Central memory CD4-positive, alpha-beta T cell (primary cell): Measurements from ENCODE around the gene NKX2-3.
A peak's percentile ranks its signal among the peaks of the same experiment; 100 is the strongest.

ENCODE experiments used
- DNase-seq: peaks from one replicate; pipeline ENCODE4 v3.0.0; 2022

Gene NKX2-3

DNA sequence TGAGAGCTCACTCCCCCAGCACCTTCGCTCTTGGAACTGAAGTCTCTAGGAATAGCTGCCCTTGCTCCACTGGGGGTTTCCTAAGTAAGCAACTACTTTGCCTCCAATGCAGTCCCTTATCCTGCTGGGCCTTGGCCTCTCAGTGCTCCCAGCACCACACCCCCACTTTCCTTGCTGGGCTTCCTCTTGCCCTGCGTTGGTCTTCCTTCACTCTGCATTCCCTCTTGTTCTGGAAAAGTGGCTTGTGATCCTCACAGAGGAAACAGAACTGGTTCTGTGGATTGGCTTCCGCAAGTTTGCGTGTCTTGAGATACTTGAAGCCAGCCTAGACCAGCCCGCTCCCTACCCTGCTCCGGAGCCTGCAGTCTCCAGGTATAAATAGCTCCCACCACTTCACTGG, 6.4 kb downstream of the NKX2-3 start:
- no peak for DNase-seq

GRCh38 chr10:99539820-99540219, 7.1 kb downstream of the NKX2-3 start:
- DNase-seq, result no peak

GRCh38 chr10:99540306-99540656, 7.5 kb downstream of the NKX2-3 start:
- no peak for DNase-seq

GRCh38 chr10:99540657-99541531, 8.2 kb downstream of the NKX2-3 start:
- no peak for DNase-seq

GRCh38 chr10:99544322-99544721, 11.6 kb downstream of the NKX2-3 start:
- no peak for DNase-seq

DNA sequence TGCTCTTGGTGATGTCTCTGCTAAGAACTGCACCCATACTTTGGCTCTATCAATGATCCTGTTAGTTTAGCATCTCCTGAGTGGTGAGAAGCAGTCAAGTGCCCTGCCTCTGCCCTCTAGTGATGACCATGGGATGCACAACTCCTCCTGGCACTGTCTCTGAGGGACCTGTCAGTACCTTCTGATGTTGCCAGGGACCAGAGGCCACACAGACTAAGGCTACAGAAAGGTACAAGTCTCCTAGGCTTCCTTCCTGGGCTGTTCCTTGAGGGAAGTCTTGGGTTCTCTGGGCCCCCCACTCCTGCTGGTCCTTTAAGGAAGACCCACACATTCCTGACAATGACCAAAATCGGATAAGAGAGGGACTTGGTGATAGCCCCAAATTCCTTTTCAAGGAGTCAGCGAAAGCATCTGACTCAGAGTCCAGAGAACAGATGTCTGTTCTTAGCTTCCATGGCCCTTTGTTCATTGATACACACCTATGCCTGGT, 15.3 kb downstream of the NKX2-3 start:
- no peak for DNase-seq

- no peak for DNase-seq
These were observed 18.4 kb downstream of the NKX2-3 start for GRCh38 chr10:99551158-99551557.

GRCh38 chr10:99551616-99552015, 18.9 kb downstream of the NKX2-3 start:
- no peak for DNase-seq

GRCh38 chr10:99555371-99555770, 22.6 kb downstream of the NKX2-3 start:
- no peak for DNase-seq

DNA sequence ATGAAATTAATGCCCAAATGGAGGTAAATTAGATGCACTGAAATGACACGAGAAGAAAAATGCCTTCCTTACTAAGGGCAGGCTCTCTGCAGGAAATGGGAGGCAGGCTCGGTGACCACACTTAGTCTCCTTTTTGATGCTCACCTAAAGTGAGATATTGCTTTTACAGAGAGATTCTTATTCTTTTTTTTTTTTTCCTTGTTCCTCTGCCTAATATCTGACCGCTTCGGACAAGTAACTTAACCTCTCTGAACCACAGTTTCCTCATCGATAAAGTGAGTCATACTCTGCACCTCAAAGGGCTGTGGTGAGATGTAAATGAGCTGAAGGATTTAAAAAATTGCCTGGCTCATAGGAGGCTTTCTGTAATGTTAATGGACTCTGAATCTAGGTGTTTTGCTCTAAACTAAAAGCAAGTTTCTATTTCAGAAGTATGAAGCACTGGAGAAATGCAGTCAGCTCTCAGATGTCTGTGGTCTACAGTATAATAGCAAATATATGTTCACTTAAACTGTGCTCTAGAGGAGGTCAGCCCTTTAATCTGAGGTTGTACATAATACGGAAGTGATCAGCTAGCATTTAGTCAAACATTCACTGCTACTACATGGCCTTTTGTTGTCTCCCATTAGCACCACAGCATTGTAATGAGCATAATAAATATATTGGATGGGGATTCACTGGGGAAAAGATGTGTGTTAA, 23.2 kb downstream of the NKX2-3 start:
- no peak for DNase-seq

DNA sequence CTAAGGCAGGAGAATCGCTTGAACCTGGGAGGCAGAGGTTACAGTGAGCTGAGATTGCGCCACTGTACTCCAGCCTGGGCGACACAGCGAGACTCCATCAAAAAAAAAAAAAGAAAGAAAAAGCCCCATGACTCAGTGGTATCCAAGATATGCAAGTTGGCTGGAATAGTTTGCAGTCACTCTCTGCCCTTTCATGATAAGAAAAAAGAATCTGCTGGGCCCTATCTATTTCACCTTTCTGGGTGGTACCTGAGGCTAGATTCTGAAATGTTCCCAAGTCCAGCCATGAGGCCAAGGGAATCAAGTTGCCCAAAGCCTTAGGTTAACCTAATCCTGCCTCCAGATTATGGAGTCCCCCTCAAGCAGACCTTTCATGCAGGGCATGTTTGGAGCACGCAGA, 24.3 kb downstream of the NKX2-3 start:
- DNase-seq, result no peak

GRCh38 chr10:99558708-99559107, 26.0 kb downstream of the NKX2-3 start:
- no peak for DNase-seq

DNA sequence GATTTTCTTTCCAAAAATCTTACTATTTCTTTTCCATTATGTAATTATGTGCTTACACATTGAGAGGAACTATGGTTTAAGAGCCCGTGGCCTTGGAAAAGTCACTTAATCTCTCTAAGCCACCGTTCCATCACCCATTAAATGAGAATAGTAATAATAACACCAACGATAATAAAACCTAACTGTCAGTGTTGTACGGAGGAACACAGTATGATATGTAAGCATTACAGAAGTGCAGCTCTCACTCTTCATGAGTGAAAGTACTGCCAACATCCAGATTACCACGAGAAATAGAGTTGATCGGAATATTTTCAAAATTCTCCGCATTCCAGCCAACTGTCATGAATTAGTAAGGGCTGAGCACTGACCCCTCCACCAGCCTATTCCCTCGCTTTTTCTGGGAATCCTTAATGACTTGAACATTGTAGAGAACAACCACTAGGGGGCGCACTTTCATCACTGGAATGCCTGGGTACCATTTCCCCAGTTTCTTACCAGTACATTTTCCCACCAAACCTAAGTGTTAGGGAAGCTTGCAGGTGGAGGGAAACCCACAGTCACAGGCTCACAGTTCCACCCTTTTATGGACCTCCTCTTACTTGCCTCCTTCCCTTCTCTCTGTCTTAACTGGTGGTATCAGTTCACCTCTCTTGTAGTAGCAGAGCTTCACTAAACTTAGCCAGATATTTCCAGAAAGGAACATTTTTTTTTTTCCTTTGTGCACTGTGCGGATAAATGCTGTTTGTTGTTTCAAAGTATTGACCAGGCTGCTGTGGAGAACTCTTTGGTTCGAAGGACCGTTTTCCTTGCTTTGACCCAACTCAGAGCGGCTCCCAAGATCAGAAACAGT, 27.8 kb downstream of the NKX2-3 start:
- peak; percentile 15 for DNase-seq

DNA sequence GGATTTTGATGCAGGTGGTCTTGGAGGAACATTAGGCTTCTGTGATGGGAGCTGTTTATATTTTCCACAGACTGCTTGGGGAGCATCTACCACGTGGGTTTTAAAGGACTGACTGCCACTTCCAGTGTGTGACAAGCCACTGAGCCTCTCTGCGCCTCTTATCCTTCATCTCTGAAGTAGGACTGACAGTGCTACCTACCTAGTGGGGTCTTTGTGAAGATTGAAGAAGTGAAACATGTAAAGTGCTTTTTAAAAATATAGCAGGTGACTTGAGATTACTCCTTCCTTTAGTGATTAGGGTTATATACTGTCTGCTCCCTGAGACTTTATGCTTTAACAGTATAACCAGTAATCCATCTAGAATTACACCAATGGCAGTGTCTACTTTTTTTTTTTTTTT, 29.9 kb downstream of the NKX2-3 start:
- DNase-seq, result no peak

- no peak for DNase-seq
These were observed 31.6 kb downstream of the NKX2-3 start for GRCh38 chr10:99564361-99564760.

GRCh38 chr10:99565166-99565565, 32.4 kb downstream of the NKX2-3 start:
- no peak for DNase-seq

GRCh38 chr10:99569253-99569939, 36.7 kb downstream of the NKX2-3 start:
- no peak for DNase-seq

GRCh38 chr10:99569961-99570360, 37.2 kb downstream of the NKX2-3 start:
- no peak for DNase-seq

DNA sequence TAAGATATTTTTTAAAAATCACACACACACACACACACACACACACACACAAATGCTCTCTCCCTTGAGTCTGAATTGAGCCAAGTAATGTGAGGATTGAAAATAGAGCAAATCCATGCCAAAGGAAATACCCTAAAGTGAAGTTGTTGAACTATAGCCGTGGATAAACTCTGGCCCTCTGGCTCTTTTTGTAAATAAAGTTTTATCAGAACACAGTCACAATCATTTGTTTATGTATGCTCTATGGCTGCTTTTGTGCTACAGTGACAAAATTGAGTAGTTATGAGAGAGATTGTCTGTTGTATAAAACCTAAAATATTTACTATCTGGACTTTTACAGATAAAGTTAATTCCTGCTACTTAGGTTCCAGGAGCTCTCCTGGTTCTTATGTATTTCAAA, 39.1 kb downstream of the NKX2-3 start:
- DNase-seq, result no peak

DNA sequence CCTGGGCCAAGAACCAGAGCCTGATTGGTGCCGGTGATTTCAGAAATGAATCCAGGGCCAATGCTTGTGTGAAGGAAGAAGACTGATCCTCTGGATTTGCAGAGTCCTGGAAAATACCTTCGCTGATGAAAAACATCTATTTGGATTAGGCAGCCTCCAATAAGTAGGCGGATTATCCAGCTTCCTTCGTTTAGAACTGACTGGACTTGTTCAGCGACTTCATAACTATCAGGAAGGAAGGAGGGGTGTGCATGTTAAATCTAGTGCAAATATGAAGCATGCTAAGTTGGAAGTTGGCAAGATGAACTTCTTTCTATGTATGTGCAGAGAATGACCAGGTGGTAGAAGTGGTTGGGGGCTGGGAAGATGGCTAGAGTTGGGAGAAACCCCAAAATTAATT, 41.0 kb downstream of the NKX2-3 start:
- no peak for DNase-seq

- no peak for DNase-seq
These were observed 47.2 kb downstream of the NKX2-3 start for GRCh38 chr10:99579971-99580370.

DNA sequence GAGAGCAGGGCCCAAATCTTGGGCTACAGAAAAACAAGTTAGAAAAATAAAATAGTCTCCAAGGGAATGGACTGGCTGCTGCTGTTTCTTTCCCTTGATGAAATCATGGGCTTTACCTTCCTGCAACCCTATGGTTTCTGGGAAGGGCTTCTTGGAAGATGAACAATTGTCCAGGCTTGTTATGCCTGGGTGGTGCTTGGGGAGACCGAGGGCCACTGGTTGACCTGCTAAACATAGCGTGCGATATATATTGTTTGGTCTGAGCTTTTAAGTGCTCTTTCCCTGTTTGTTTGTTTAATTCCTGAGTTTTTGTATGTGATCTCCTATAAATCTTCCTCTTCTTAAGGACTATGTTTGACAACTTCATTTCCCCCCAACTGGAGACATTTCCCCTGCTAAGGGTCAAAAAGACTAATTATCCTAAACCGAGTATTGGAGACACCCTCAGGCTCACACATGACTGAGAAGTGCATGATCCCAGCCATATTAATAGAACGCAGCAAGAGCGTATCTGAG, 49.6 kb downstream of the NKX2-3 start:
- DNase-seq, result no peak
